B cell (primary cell): ENCODE data around the gene ZNF592. TPM values are rescaled to one million over a fixed set of nuclear protein-coding genes. Genes with fewer than 3 reads are reported as not detected.

Experiments used
- ATAC-seq: fragments of 200-7000 bp; cut with Tn5 transposase; one replicate; pipeline ENCODE4 v1.10.0; 2021; ENCODE audit warnings: low read depth, mild to moderate bottlenecking, moderate number of reproducible peaks, moderate library complexity
- CTCF ChIA-PET: fragments of 350-600 bp; sonication (Branson Sonifier 250); formaldehyde crosslinking; loops from one replicate; lab custom pipeline; 2021; ENCODE audit warnings: antibody characterized with exemption, inconsistent platforms; lab: Charles Lee
- POLR2A ChIA-PET: fragments of 350-600 bp; sonication (Branson Sonifier 250); formaldehyde crosslinking; loops from one replicate; lab custom pipeline; 2021; ENCODE audit warnings: antibody characterized with exemption; lab: Charles Lee
- DNase-seq: peaks from one replicate; pipeline ENCODE4 v3.0.0; 2013
- H2AFZ ChIP-seq: 2 replicates; pipeline ENCODE4 v1.6.1; 2012; ENCODE audit warnings: mild to moderate bottlenecking, low read depth, low read length; ENCODE audit not compliant: insufficient read depth, poor library complexity, severe bottlenecking
- H3K27ac ChIP-seq, 2 donors: 1 replicate in 1 of 2; 2 replicates in 1 of 2; pipeline ENCODE4 v1.5.1; 2012 to 2013; ENCODE audit warnings: low read length in 2 of 2, mild to moderate bottlenecking in 2 of 2, moderate library complexity in 1 of 2
- H3K27me3 ChIP-seq, 4 experiments: fragments of 200-600 bp in 1 of 4; sonication (generic) in 1 of 4; replicated peaks in 1 of 4; 1 replicate in 2 of 4; 2 replicates in 2 of 4; pipeline versions ENCODE4 v1.6.1 to v1.7.0; 2013 to 2016; ENCODE audit warnings: low read length in 3 of 4, mild to moderate bottlenecking in 2 of 4, mixed read lengths in 1 of 4, moderate library complexity in 1 of 4; ENCODE audit not compliant: insufficient read depth in 4 of 4, control insufficient read depth in 3 of 4; ENCODE audit errors: control extremely low read depth in 1 of 4
- H3K36me3 ChIP-seq, 2 experiments: replicated peaks in 1 of 2; 1 replicate in 1 of 2; 2 replicates in 1 of 2; pipeline versions ENCODE4 v1.6.1 to v1.7.1; 2013; ENCODE audit warnings: low read length in 1 of 2; ENCODE audit not compliant: insufficient read depth in 2 of 2, control insufficient read depth in 1 of 2; ENCODE audit errors: control extremely low read depth in 1 of 2, extremely low read depth in 1 of 2
- H3K4me1 ChIP-seq, 2 donors: fragments of 200-600 bp in 1 of 2; sonication (generic) in 1 of 2; 1 replicate in 1 of 2; 2 replicates in 1 of 2; pipeline versions ENCODE4 v1.5.1 to v1.6.1; 2013 to 2017; ENCODE audit warnings: low read length in 2 of 2; ENCODE audit not compliant: control insufficient read depth in 2 of 2, insufficient read depth in 2 of 2
- H3K4me2 ChIP-seq: replicated peaks from 2 replicates; pipeline ENCODE3; 2012; ENCODE audit warnings: mild to moderate bottlenecking, low read depth, low read length; ENCODE audit not compliant: poor library complexity, severe bottlenecking
- H3K4me3 ChIP-seq, 5 experiments: fragments of 200-600 bp in 1 of 5; sonication (generic) in 1 of 5; 1 replicate in 3 of 5; 2 replicates in 2 of 5; pipeline versions ENCODE4 v1.5.1 to v1.7.0; 2011 to 2016; ENCODE audit warnings: low read length in 4 of 5, mild to moderate bottlenecking in 4 of 5, low read depth in 2 of 5, control low read depth in 1 of 5, moderate library complexity in 1 of 5; ENCODE audit not compliant: insufficient read depth in 1 of 5; ENCODE audit errors: control extremely low read depth in 1 of 5, extremely low read depth in 1 of 5
- H3K79me2 ChIP-seq: fragments of 200-600 bp; sonication (generic); one replicate; pipeline ENCODE4 v1.6.0; 2016; ENCODE audit warnings: low read length; ENCODE audit not compliant: control insufficient read depth, insufficient read depth
- H3K9ac ChIP-seq: fragments of 200-600 bp; sonication (generic); 2 replicates; pipeline ENCODE4 v1.6.1; 2017; ENCODE audit warnings: mild to moderate bottlenecking, low read length, moderate library complexity
- H3K9me3 ChIP-seq, 3 donors: one replicate each; pipeline versions ENCODE4 v1.6.1 to v1.7.1; 2013; ENCODE audit warnings: low read length in 2 of 3; ENCODE audit not compliant: control insufficient read depth in 2 of 3, insufficient read depth in 1 of 3; ENCODE audit errors: control extremely low read depth in 1 of 3
- H4K20me1 ChIP-seq: 2 replicates; pipeline ENCODE4 v1.6.0; 2012; ENCODE audit warnings: mild to moderate bottlenecking, low read length; ENCODE audit not compliant: insufficient read depth, control insufficient read depth, poor library complexity, severe bottlenecking
- H3K27ac Mint-ChIP-seq: one replicate; pipeline ENCODE4 v1.8.0; 2021; ENCODE audit warnings: mixed read lengths
- H3K27me3 Mint-ChIP-seq: one replicate; pipeline ENCODE4 v1.8.0; 2021; ENCODE audit warnings: mixed read lengths
- H3K4me1 Mint-ChIP-seq: one replicate; pipeline ENCODE4 v1.8.0; 2021; ENCODE audit warnings: mixed read lengths
- H3K4me3 Mint-ChIP-seq: one replicate; pipeline ENCODE4 v1.8.0; 2021; ENCODE audit warnings: mixed read lengths
- H3K9me3 Mint-ChIP-seq: one replicate; pipeline ENCODE4 v1.8.0; 2022; ENCODE audit warnings: mixed read lengths; ENCODE audit not compliant: insufficient read depth
- CTCF ChIP-seq: fragments of 200-600 bp; IDR thresholded peaks from one replicate; pipeline ENCODE4 v1.8.0; 2022; ENCODE audit warnings: antibody characterized with exemption, mild to moderate bottlenecking
- EZH2 ChIP-seq: IDR thresholded peaks from 2 replicates; pipeline ENCODE4 v1.6.1; 2012; ENCODE audit warnings: borderline replicate concordance, low read depth, mild to moderate bottlenecking, moderate library complexity, low read length; ENCODE audit not compliant: insufficient read depth, poor library complexity, severe bottlenecking
- WGBS: methylation state at CpG from one replicate; pipeline ENCODE4 v1.1.5; 2013; ENCODE audit warnings: missing lambda C conversion rate; ENCODE audit not compliant: insufficient coverage; 5-methylcytosine and 5-hydroxymethylcytosine counted together
- intact Hi-C: fragments of 100-400 bp; cut with micrococcal nuclease; formaldehyde crosslinking; loops from one replicate; pipeline ENCODE4 v1.10.0; 2022
- polyA plus RNA-seq: library from polyadenylated mRNA; depleted of rRNA; stranded (reverse); fragments of >200 nt; gene quantifications from 2 replicates; pipeline ENCODE4 v1.2.3, GENCODE V29; 2012
- total RNA-seq, 2 donors: library from RNA; stranded (reverse); fragments of 120-200 nt in 1 of 2; gene quantifications; 1 replicate in 1 of 2; 2 replicates in 1 of 2; pipeline versions ENCODE4 v1.2.3 to v1.2.4, GENCODE V29; 2013 to 2022

Gene ZNF592
- total and polyA plus RNA-seq, 2 donors (not counting 1 experiment from before 2014, with no cell fraction given), result 35.8 to 64.4 TPM

- no peak overlapping the region for H3K4me2 ChIP-seq
- no peaks in the 10 kb centered on the region for H3K9me3 ChIP-seq
- H2AFZ ChIP-seq, result no peak overlapping the region
- WGBS, result no CpG with 5 or more reads among the region's 1 CpG
- H3K27ac ChIP-seq, result no peak overlapping the region
- no peak for TF ChIP-seq CTCF
- TF ChIP-seq EZH2, result no peak
- Mint-ChIP-seq H3K9me3 (no peaks in the 10 kb centered on the region), H3K27me3 (peaks cover 18% of the 10 kb centered on the region), H3K4me3 (no peak overlapping the region), H3K27ac (no peak overlapping the region), H3K4me1 (peaks cover 5% of the 10 kb centered on the region)
- H3K4me1 ChIP-seq, result peaks cover 3 to 4% of the 10 kb centered on the region in 2 donors
- CTCF ChIA-PET, result no interaction called here
- no peak overlapping the region for H3K4me3 ChIP-seq
- H3K27me3 ChIP-seq, result peaks cover 0 to 21% (median 10%) of the 10 kb centered on the region in 4 experiments
- intact Hi-C loops, result no loop called here
- H3K36me3 ChIP-seq, result no peaks in the 10 kb centered on the region
- no peaks in the 10 kb centered on the region for H3K79me2 ChIP-seq
- H3K9ac ChIP-seq, result no peak overlapping the region
- ATAC-seq (no peak), DNase-seq (no peak)
- no peaks in the 10 kb centered on the region for H4K20me1 ChIP-seq
- POLR2A ChIA-PET, result no interaction called here
These were observed 65.5 kb downstream of the ZNF592 start for GRCh38 chr15:84813931-84814330.

GRCh38 chr15:84814916-84815315, 66.5 kb downstream of the ZNF592 start:
- Histone ChIP-seq H4K20me1 (no peaks in the 10 kb centered on the region), H3K4me3 (no peak overlapping the region), H3K27me3 (peaks cover 0 to 21% (median 10%) of the 10 kb centered on the region in 4 experiments), H3K4me2 (no peak overlapping the region), H2AFZ (no peak overlapping the region), H3K79me2 (no peaks in the 10 kb centered on the region), H3K9ac (no peak overlapping the region), H3K9me3 (no peaks in the 10 kb centered on the region), H3K4me1 (peaks cover 3 to 4% of the 10 kb centered on the region in 2 donors), H3K27ac (no peak overlapping the region), H3K36me3 (no peaks in the 10 kb centered on the region)
- DNase-seq, result no peak
- POLR2A ChIA-PET, result no interaction called here
- H3K27me3 Mint-ChIP-seq, result peaks cover 20% of the 10 kb centered on the region
- H3K9me3 Mint-ChIP-seq, result no peaks in the 10 kb centered on the region
- H3K4me1 Mint-ChIP-seq, result peaks cover 5% of the 10 kb centered on the region
- CTCF ChIA-PET, result no interaction called here
- WGBS, result 87% methylated on average over 9 of the region's 10 CpGs
- ATAC-seq, result no peak
- TF ChIP-seq CTCF, result no peak
- no peak for TF ChIP-seq EZH2
- no peak overlapping the region for H3K27ac Mint-ChIP-seq
- intact Hi-C loops, result no loop called here
- H3K4me3 Mint-ChIP-seq, result no peak overlapping the region
